ENCODE measurements around the gene VPS37C.

Gene VPS37C

DNA sequence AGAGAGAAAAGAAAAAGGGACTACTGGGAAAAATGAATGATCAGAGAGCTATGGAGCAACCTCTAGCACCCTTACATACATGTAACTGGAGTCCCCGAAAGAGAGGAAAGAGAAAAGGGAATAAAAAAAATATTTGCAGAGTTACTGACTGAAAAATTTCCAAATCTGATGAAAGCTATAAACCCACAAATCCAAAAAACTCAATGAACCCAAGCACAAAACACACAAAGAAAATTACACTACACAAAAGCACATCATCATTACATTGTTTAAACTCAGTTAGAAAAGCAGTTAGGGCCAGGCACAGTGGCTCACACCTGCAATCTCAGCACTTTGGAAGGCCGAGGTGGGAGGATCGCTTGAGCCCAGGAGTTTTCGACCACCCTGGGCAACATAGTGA, 6.7 kb downstream of the VPS37C start:
- DNase-seq, result no peak

DNA sequence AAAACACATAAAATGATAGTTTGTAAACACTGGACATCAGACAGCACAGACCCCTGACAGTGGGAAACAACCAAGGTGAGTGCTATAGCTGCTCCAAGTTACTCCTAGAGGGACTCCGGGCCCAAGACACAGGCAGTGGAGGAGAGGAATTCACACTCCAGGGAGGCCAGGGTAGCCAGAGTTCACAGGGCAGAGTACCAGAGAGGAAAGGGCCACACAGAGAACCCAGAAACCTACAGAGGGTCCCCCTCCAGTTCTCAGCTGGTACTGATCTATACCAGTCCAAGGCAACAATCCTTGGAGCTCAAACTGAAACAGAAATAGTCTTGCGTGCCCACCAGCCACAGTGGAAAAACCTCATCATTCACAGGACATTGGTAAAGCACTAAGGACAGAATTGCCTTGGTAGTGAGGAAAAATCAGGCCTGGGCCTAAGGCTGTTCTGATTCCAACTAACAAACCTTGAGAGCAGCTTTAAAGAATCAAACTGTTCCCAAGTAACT, 7.6 kb downstream of the VPS37C start:
- no peak for DNase-seq

- no peak for DNase-seq
These were observed 8.2 kb downstream of the VPS37C start for GRCh38 chr11:61152816-61153592.

DNA sequence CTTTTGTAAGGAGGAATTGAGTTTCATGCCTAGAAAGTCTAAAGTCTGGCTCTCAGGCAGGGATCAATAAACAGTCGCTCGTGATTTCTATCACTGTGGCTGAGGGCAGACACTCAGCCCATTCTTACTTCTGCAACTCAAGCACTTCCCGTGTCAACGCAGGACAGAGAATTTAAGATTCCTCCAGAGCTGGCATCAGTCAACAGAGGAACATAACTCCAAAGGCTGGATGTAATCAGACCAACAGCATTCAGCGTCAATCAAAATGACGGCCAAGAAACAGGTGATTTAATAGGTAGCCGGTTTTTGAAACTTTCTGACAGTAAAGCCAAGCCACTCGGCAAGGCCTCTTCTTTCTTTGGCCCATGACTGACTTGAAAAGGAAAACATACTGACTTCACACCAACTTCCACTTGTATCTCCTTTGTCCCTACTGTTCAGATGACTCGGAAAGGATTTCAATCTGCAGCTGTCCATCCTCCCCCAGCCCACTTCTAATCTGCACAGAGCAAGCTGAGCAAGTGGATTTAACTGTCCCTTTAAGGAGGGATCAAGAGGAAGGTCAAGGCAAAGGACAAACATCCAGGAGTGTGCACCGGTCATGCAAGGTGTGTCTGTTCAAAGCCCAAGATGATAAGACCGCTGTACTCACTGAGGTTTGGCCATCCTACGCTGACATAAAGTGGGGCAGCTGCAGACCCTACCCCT, 9.5 kb downstream of the VPS37C start:
- no peak for DNase-seq

GRCh38 chr11:61150706-61151544, 10.3 kb downstream of the VPS37C start:
- DNase-seq, result no peak

DNA sequence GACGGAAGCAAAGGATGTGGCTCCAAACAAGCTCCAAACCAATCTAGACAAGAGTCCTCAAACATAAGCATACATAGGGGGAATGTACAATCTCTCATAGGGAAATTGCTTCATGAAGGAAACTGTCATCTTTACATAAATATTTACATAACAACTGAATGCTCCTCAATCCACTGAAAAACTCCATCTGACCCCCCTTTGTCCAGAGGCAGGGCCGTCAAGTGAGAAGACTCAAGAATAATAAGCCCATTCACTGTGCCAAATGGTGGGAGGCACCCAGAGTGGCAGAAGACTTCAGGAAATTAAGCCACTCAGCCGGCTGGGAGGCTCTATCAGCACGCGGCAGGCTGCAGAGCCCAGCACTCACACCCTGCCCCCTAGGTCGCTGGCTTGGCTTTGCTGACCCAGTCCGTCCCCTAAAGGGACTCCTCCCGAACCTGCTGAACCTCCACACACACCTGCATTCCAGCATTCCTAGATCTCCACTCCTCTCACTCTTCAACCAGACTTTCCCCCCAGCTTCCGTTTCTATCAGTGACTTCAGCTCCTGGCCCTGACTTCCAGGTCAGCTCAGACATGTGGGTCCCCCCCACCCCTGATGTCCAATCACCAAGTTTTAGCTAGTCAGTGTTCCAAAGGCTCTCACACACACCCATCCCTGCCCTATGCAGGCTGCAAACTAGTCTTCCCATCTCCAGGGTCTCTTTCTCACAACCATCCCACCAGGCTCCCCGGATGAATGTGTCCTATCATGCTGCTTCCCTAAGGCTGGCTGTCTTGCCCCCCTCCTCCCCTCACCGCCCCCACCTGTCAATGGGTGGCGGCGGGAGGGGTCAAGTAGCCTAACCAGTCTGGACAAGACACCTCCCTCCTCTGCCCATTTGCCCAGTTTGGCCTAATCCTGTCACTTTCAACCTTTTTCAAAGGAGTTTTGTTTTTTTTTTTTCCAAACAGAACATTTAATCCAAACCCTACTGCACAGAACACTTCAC, 11.3 kb downstream of the VPS37C start:
- DNase-seq, result peak in 1 of 51 donors; percentile 25

DNA sequence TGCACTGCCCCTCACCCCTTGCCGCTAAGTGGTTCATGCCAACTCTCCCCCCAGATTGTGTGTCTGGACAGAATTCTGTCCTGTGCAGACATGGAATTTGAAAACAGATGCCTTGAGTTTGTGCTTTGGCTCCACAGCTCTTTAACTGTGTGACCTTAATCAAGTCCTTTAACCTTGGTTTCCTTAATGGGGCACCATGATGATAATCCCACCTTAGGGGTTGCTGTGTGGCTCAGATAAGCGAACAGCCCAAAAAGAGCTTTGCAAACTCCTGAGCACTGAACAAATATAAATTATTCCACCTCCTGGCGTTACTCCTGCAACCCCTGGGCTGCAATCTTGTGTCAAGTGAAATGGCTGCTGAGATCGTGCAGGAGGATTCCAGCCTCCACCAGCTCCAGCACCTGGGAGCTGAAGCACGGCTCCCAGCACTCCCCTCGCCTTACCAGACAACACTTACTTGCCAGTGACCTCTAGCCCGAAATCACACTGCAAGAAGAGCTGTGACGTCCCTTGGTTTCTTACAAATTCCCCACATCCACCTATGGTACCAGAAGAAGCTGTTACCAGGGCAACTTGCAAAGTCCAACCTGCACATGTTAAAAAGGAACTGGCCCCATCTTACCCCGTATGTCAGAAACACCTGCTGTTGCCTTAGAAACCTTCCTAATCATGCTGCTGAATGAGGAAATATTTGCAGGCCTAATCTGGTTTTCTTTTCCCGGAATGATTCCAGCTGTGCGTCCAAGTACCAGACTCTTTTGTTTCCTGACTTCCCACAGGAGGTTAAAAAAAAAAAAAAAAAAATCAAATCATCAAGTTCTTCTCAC, 13.2 kb downstream of the VPS37C start:
- peak in 2 of 51 donors; percentile 12 to 33 for DNase-seq

DNA sequence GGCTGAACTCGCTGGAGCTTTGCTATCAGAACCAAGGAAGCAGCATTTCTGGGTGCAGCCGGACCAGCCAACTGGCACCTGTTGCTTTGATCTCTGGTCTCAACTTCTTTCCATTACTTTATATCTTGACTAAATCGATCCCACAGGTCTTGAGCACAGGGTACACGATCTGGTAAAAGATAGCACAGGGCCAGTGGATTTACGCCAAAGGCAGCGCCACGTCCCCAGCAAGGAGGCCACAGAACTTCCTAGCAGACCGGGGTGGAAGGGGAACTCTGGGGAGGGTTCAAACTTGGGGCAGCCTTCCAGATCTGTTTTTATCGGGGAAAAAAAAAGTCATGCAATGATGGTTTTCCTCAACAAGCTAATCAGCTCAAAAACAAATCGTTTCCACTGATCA, 14.0 kb downstream of the VPS37C start:
- DNase-seq, result no peak

- DNase-seq, result no peak
These were observed 14.8 kb downstream of the VPS37C start for GRCh38 chr11:61146416-61146815.

- no peak for DNase-seq
These were observed 15.8 kb downstream of the VPS37C start for GRCh38 chr11:61145228-61146005.

GRCh38 chr11:61144511-61145179, 16.6 kb downstream of the VPS37C start:
- no peak for DNase-seq

DNA sequence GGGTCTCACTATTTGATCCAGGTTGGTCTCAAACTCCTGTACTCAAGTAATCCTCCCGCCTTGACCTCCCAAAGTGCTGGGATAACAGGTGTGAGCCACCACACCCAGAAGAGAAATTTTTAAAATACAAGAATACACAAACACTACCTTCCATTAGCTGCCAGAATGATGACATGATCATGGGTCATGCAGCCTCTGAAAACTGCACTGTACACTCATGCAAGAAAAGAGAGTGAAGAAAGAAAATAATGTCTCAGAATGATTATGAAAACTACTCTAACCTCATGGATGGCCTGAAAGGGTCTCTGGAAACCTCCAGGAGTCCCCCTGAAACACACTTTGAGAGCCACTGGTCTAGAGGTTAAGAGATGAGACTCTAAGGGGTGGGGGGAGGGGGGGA, 18.8 kb downstream of the VPS37C start:
- DNase-seq, result no peak

- DNase-seq, result no peak
These were observed 19.6 kb downstream of the VPS37C start for GRCh38 chr11:61141601-61142028.

GRCh38 chr11:61140416-61140815, 20.8 kb downstream of the VPS37C start:
- DNase-seq, result no peak

DNA sequence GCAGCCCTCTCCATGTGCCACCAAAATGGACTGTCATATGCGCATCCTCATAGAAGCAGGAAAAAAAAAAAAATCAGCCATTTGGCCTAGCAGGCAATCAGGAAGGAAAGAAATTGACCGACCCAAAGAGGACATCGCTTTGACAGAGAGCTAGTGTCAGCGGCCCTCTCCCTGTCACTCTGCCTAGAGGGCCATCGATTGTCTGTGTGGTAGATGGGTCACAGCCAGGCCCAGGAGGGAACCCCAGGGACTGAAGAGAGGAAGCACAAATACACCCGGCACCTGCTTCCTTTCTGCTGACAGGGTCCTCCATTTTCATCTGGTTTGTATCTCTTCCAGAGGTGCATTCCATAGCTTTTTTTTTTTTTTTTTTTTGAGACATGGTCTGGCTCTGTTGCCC, 21.8 kb downstream of the VPS37C start:
- DNase-seq, result no peak

DNA sequence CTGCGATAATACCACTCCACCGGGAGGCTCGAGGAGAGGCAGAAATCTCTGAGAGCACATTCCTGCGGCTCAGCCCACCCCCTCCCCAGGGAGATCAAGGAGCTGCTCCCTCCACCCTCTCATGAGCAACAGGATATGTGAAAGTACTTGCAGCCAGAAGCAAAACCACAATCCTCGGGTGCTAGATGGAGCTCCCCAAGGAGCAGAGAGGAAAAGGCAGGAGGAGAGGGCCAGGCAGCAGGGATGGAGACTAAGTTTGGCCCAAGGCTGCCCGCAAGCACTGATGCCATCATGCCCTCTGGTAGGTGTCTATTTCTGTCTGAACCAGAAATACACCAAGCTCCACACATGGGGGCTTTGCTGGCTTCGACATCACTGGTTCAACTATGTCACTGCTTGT, 22.3 kb downstream of the VPS37C start:
- no peak for DNase-seq

DNA sequence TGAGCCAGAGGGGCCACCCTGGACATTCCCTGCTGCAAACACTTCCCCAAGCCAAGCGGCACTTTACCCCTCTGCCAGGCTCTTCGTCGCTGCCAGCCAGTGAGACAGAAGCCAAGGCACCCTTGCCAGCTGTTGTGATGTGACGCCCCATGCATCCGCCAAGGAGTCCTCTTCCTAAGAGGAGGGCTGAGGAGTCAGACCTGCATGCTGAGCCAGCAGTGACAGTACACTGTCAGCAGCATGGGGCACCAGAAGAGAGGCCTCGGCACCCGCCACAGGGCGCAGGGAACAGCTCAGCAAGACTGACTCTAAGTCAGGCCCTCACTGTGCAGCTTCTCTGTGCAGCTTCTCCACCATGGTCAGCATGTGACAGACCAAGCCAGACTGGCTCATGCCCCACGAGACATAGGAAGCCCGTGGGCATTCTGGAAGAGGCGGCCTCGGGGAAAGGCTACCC, 26.4 kb downstream of the VPS37C start:
- peak in 2 of 51 donors; percentile 17 to 30 for DNase-seq

Data from hypothalamus (tissue), 51 donors.